ENCODE data around the gene ZRANB1. TPM values are rescaled to one million over a fixed set of nuclear protein-coding genes. Genes with fewer than 3 reads are reported as not detected.

Gene ZRANB1
- total and polyA plus RNA-seq, 2 experiments from 2014 or later = 7.9 to 30.0 TPM

GRCh38 chr10:124957404-124957947 is 15.6 kb downstream of the ZRANB1 start:
- Histone ChIP-seq H3K9me2 (replicated peaks; ENCODE audit: insufficient read depth) (no peaks in the 10 kb centered on the region), H2AFZ (no peak overlapping the region), H4K20me1 (ENCODE audit: insufficient read depth, poor library complexity, severe bottlenecking) (peaks cover 84% of the 10 kb centered on the region), H3K4me3 (no peak overlapping the region), H3K27ac (no peak overlapping the region), H3K4me2 (no peak overlapping the region), H3K4me1 (ENCODE audit: insufficient read depth) (no peaks in the 10 kb centered on the region), H3K9me3 (ENCODE audit: low read depth) (no peaks in the 10 kb centered on the region), H3K27me3 (no peaks in the 10 kb centered on the region), H3K36me3 (replicated peaks; ENCODE audit: insufficient read depth, low read depth) (no peaks in the 10 kb centered on the region), H3K79me2 (peaks cover 99% of the 10 kb centered on the region)
- 95% methylated on average over 7 of the region's 7 CpGs for WGBS (ENCODE audit: low lambda C conversion rate, missing lambda C conversion rate)
- no peak for TF ChIP-seq EZH2 (IDR thresholded peaks at IDR 0.05; ENCODE audit: borderline replicate concordance)
- no peak for TF ChIP-seq CTCF (IDR thresholded peaks at IDR 0.05; ENCODE audit: poor library complexity)
- no peak for TF ChIP-seq EZH2phosphoT487 (IDR thresholded peaks at IDR 0.05; ENCODE audit: low read depth, severe bottlenecking, unreplicated experiment)
- DNase-seq (ENCODE audit: low spot score) = no peak

GRCh38 chr10:124959564-124959963 is 17.6 kb downstream of the ZRANB1 start:
- Histone ChIP-seq H4K20me1 (ENCODE audit: insufficient read depth, poor library complexity, severe bottlenecking) (peaks cover 81% of the 10 kb centered on the region), H3K4me3 (no peak overlapping the region)
- no peak for TF ChIP-seq CTCF (IDR thresholded peaks at IDR 0.05; ENCODE audit: poor library complexity)
- TF ChIP-seq EZH2phosphoT487 (IDR thresholded peaks at IDR 0.05; ENCODE audit: low read depth, severe bottlenecking, unreplicated experiment) = no peak
- TF ChIP-seq EZH2 (IDR thresholded peaks at IDR 0.05; ENCODE audit: borderline replicate concordance) = no peak

GRCh38 chr10:124961248-124961570 is 19.3 kb downstream of the ZRANB1 start:
- peaks cover 85% of the 10 kb centered on the region for H4K20me1 ChIP-seq (ENCODE audit: insufficient read depth, poor library complexity, severe bottlenecking)
- peaks cover 99% of the 10 kb centered on the region for H3K79me2 ChIP-seq
- no peak overlapping the region for H3K4me3 ChIP-seq
- no peaks in the 10 kb centered on the region for H3K9me2 ChIP-seq (replicated peaks; ENCODE audit: insufficient read depth)
- no peaks in the 10 kb centered on the region for H3K9me3 ChIP-seq (ENCODE audit: low read depth)
- 91% methylated on average over 4 of the region's 4 CpGs for WGBS (ENCODE audit: low lambda C conversion rate, missing lambda C conversion rate)
- H3K27ac ChIP-seq = no peak overlapping the region
- no peak for DNase-seq (ENCODE audit: low spot score)
- H3K27me3 ChIP-seq = no peaks in the 10 kb centered on the region
- H3K36me3 ChIP-seq (replicated peaks; ENCODE audit: insufficient read depth, low read depth) = no peaks in the 10 kb centered on the region
- H3K4me1 ChIP-seq (ENCODE audit: insufficient read depth) = no peaks in the 10 kb centered on the region
- no peak overlapping the region for H2AFZ ChIP-seq
- H3K4me2 ChIP-seq = no peak overlapping the region
- TF ChIP-seq EZH2phosphoT487 (IDR thresholded peaks at IDR 0.05; ENCODE audit: low read depth, severe bottlenecking, unreplicated experiment) = no peak
- no peak for TF ChIP-seq EZH2 (IDR thresholded peaks at IDR 0.05; ENCODE audit: borderline replicate concordance)

More at GRCh38 chr10:124959564-124959963, 17.6 kb downstream of the ZRANB1 start:
- H3K9me3 ChIP-seq (ENCODE audit: low read depth) = no peaks in the 10 kb centered on the region
- H3K27ac ChIP-seq = no peak overlapping the region
- no peak for DNase-seq (ENCODE audit: low spot score)
- H3K9me2 ChIP-seq (replicated peaks; ENCODE audit: insufficient read depth) = no peaks in the 10 kb centered on the region
- H2AFZ ChIP-seq = no peak overlapping the region
- no peaks in the 10 kb centered on the region for H3K4me1 ChIP-seq (ENCODE audit: insufficient read depth)
- no peak overlapping the region for H3K4me2 ChIP-seq
- no peaks in the 10 kb centered on the region for H3K27me3 ChIP-seq
- H3K79me2 ChIP-seq = peaks cover 99% of the 10 kb centered on the region
- WGBS (ENCODE audit: low lambda C conversion rate, missing lambda C conversion rate) = 100% methylated on average over 3 of the region's 3 CpGs
- H3K36me3 ChIP-seq (replicated peaks; ENCODE audit: insufficient read depth, low read depth) = no peaks in the 10 kb centered on the region

GRCh38 chr10:124962421-124962820 is 20.5 kb downstream of the ZRANB1 start:
- peaks cover 99% of the 10 kb centered on the region for H3K79me2 ChIP-seq
- H3K27me3 ChIP-seq = no peaks in the 10 kb centered on the region
- peaks cover 84% of the 10 kb centered on the region for H4K20me1 ChIP-seq (ENCODE audit: insufficient read depth, poor library complexity, severe bottlenecking)
- no peaks in the 10 kb centered on the region for H3K4me1 ChIP-seq (ENCODE audit: insufficient read depth)
- TF ChIP-seq CTCF (IDR thresholded peaks at IDR 0.05; ENCODE audit: poor library complexity) = no peak
- TF ChIP-seq EZH2 (IDR thresholded peaks at IDR 0.05; ENCODE audit: borderline replicate concordance) = no peak
- TF ChIP-seq EZH2phosphoT487 (IDR thresholded peaks at IDR 0.05; ENCODE audit: low read depth, severe bottlenecking, unreplicated experiment) = no peak
- no peak overlapping the region for H3K4me3 ChIP-seq
- no peak overlapping the region for H3K27ac ChIP-seq
- no peak overlapping the region for H2AFZ ChIP-seq
- no peak for DNase-seq (ENCODE audit: low spot score)
- H3K9me3 ChIP-seq (ENCODE audit: low read depth) = no peaks in the 10 kb centered on the region
- H3K9me2 ChIP-seq (replicated peaks; ENCODE audit: insufficient read depth) = no peaks in the 10 kb centered on the region
- no peak overlapping the region for H3K4me2 ChIP-seq
- WGBS (ENCODE audit: low lambda C conversion rate, missing lambda C conversion rate) = 98% methylated on average over 3 of the region's 3 CpGs
- no peaks in the 10 kb centered on the region for H3K36me3 ChIP-seq (replicated peaks; ENCODE audit: insufficient read depth, low read depth)
